Keratinocyte (primary cell): ENCODE results near the gene CACNA1B.

ENCODE experiments used
- CTCF ChIP-seq, 3 experiments: IDR thresholded peaks in 1 of 3; conservative IDR thresholded peaks in 1 of 3; optimal IDR thresholded peaks in 1 of 3; 2 replicates in 2 of 3; 3 replicates in 1 of 3; pipeline versions ENCODE3 to v1.5.1; 2011; ENCODE audit warnings: low read length in 3 of 3, mild to moderate bottlenecking in 3 of 3, moderate library complexity in 2 of 3, control low read depth in 1 of 3, inconsistent platforms in 1 of 3; ENCODE audit not compliant: insufficient read depth in 2 of 3; ENCODE audit errors: extremely low read depth in 1 of 3
- EZH2 ChIP-seq: IDR thresholded peaks from one replicate; pipeline ENCODE4 v1.6.1; 2012; ENCODE audit warnings: inconsistent platforms, mild to moderate bottlenecking, low read length, moderate library complexity

DNA sequence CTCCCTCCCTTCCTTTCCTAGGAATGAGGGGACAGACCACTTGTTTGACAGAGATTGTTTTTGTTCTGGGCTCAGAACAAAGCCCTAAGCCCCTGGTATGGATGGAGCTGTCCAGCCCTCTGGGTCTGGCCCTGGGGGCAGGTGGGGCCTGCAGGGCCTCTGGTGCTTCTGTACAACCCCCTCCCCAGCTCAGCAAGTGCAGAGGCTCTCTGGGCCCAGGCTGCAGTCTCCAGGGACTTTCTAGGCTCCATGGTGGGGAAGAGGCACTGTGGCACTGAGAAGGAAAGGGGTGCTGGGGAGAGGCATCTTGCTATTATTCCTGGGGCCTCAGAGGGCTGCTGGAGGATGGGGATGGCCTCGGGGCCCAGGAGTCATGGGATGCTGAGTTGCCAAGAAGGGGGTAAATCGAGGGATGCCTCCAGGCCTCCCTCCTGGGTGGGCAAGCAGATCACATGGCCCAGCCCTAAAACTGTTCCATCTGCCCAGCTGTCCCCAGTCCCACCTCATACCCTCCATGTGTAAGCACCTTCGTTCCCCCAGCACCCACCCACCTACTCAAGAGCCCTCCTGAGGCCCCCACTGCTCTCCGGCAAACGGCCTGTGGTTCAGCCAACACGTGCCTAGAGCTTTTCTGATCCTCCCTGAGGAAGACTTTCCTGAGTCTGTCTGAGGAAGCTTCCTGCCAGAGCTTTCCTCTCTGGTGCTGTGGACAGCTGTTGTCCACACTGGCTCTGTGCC is 225.7 kb downstream of the CACNA1B start:
- TF ChIP-seq CTCF (optimal IDR thresholded peaks at IDR 0.05 in 1 of 3, IDR thresholded peaks at IDR 0.05 in 1 of 3, conservative IDR thresholded peaks at IDR 0.05 in 1 of 3; ENCODE audit: extremely low read depth in 1 of 3, insufficient read depth in 2 of 3, low read length in 3 of 3) (no peak), EZH2 (no peak)
